ENCODE data around the gene IGSF5. TPM values are rescaled to one million over a fixed set of nuclear protein-coding genes. Genes with fewer than 3 reads are reported as not detected.

IGSF5 gene
- total RNA-seq, 1 experiment from 2014 or later = 0.18 TPM

- POLR2A ChIA-PET = no interaction called here
- no TSS peak for BruUV-seq (replicated peaks)
These were observed 20.0 kb upstream of the IGSF5 start for GRCh38 chr21:39724944-39725343.

GRCh38 chr21:39726133-39726532, 18.9 kb upstream of the IGSF5 start:
- H3K4me1 ChIP-seq = no peaks in the 10 kb centered on the region
- no TSS peak for BruUV-seq (replicated peaks)
- H3K36me3 Mint-ChIP-seq (ENCODE audit: insufficient read depth, unreplicated experiment) = no peaks in the 10 kb centered on the region

More at GRCh38 chr21:39724944-39725343, 20.0 kb upstream of the IGSF5 start:
- H3K27ac Mint-ChIP-seq (ENCODE audit: unreplicated experiment) = no peak overlapping the region
- H3K36me3 Mint-ChIP-seq (ENCODE audit: insufficient read depth, unreplicated experiment) = no peaks in the 10 kb centered on the region
- Histone ChIP-seq H3K36me3 (ENCODE audit: control insufficient read depth, insufficient read depth, low read length) (no peaks in the 10 kb centered on the region), H3K9me3 (no peaks in the 10 kb centered on the region), H3K4me1 (no peaks in the 10 kb centered on the region), H3K27me3 (replicated peaks; ENCODE audit: control insufficient read depth, insufficient read depth, low read length) (no peaks in the 10 kb centered on the region), H3K4me3 (ENCODE audit: low read depth, low read length) (no peak overlapping the region)
- no peak for TF ChIP-seq CTCF (IDR thresholded peaks at IDR 0.05; ENCODE audit: insufficient read depth in 1 of 2, low read depth in 1 of 2, low read length in 1 of 2, severe bottlenecking in 1 of 2, unreplicated experiment in 1 of 2)
- intact Hi-C loops (cut with micrococcal nuclease; ENCODE audit: unreplicated experiment) = no loop called here
- no peak for DNase-seq
- CTCF ChIA-PET = no interaction called here
- no peaks in the 10 kb centered on the region for H3K4me1 Mint-ChIP-seq (ENCODE audit: low read depth, unreplicated experiment)
- H3K27me3 Mint-ChIP-seq (ENCODE audit: insufficient read depth, unreplicated experiment) = peaks cover 3% of the 10 kb centered on the region
- no peak overlapping the region for H3K4me3 Mint-ChIP-seq (ENCODE audit: unreplicated experiment)
- no peaks in the 10 kb centered on the region for H3K9me3 Mint-ChIP-seq (ENCODE audit: unreplicated experiment)

GRCh38 chr21:39727401-39728120, 17.4 kb upstream of the IGSF5 start:
- ChIA-PET CTCF (no interaction called here), POLR2A (no interaction called here)
- Histone ChIP-seq H3K27me3 (replicated peaks; ENCODE audit: control insufficient read depth, insufficient read depth, low read length) (no peaks in the 10 kb centered on the region), H3K4me1 (no peaks in the 10 kb centered on the region), H3K9me3 (no peaks in the 10 kb centered on the region), H3K4me3 (ENCODE audit: low read depth, low read length) (no peak overlapping the region), H3K36me3 (ENCODE audit: control insufficient read depth, insufficient read depth, low read length) (no peaks in the 10 kb centered on the region)
- H3K4me1 Mint-ChIP-seq (ENCODE audit: low read depth, unreplicated experiment) = no peaks in the 10 kb centered on the region
- no peaks in the 10 kb centered on the region for H3K27me3 Mint-ChIP-seq (ENCODE audit: insufficient read depth, unreplicated experiment)
- BruUV-seq (replicated peaks) = no TSS peak
- DNase-seq = no peak
- H3K9me3 Mint-ChIP-seq (ENCODE audit: unreplicated experiment) = no peaks in the 10 kb centered on the region
- no peaks in the 10 kb centered on the region for H3K36me3 Mint-ChIP-seq (ENCODE audit: insufficient read depth, unreplicated experiment)
- no peak overlapping the region for H3K27ac Mint-ChIP-seq (ENCODE audit: unreplicated experiment)
- intact Hi-C loops (cut with micrococcal nuclease; ENCODE audit: unreplicated experiment) = no loop called here
- no peak overlapping the region for H3K4me3 Mint-ChIP-seq (ENCODE audit: unreplicated experiment)
- no peak for TF ChIP-seq CTCF (IDR thresholded peaks at IDR 0.05; ENCODE audit: insufficient read depth in 1 of 2, low read depth in 1 of 2, low read length in 1 of 2, severe bottlenecking in 1 of 2, unreplicated experiment in 1 of 2)

More at GRCh38 chr21:39726133-39726532, 18.9 kb upstream of the IGSF5 start:
- TF ChIP-seq CTCF (IDR thresholded peaks at IDR 0.05; ENCODE audit: insufficient read depth in 1 of 2, low read depth in 1 of 2, low read length in 1 of 2, severe bottlenecking in 1 of 2, unreplicated experiment in 1 of 2) = no peak
- Mint-ChIP-seq H3K27me3 (ENCODE audit: insufficient read depth, unreplicated experiment) (peaks cover 3% of the 10 kb centered on the region), H3K4me3 (ENCODE audit: unreplicated experiment) (no peak overlapping the region), H3K9me3 (ENCODE audit: unreplicated experiment) (no peaks in the 10 kb centered on the region), H3K4me1 (ENCODE audit: low read depth, unreplicated experiment) (no peaks in the 10 kb centered on the region), H3K27ac (ENCODE audit: unreplicated experiment) (no peak overlapping the region)
- H3K27me3 ChIP-seq (replicated peaks; ENCODE audit: control insufficient read depth, insufficient read depth, low read length) = no peaks in the 10 kb centered on the region
- H3K9me3 ChIP-seq = no peaks in the 10 kb centered on the region
- ChIA-PET POLR2A (no interaction called here), CTCF (no interaction called here)
- intact Hi-C loops (cut with micrococcal nuclease; ENCODE audit: unreplicated experiment) = no loop called here
- DNase-seq = no peak
- H3K36me3 ChIP-seq (ENCODE audit: control insufficient read depth, insufficient read depth, low read length) = no peaks in the 10 kb centered on the region
- no peak overlapping the region for H3K4me3 ChIP-seq (ENCODE audit: low read depth, low read length)

Data from Caco-2 (cell line).